Fibroblast of lung (primary cell): ENCODE results near the gene TIGD4. TPM values are rescaled to one million over a fixed set of nuclear protein-coding genes. Genes with fewer than 3 reads are reported as not detected.

Experiments
- DNase-seq, 2 donors: peaks; one replicate each; pipeline versions ENCODE4 v3.0.0 to v3.0.0-alpha.2; 2010; ENCODE audit warnings: low read depth in 2 of 2
- H2AFZ ChIP-seq: 2 replicates; pipeline ENCODE4 v1.5.1; 2012; ENCODE audit warnings: low read length, control low read depth, inconsistent platforms
- H3K27ac ChIP-seq: 2 replicates; pipeline ENCODE4 v1.5.1; 2011; ENCODE audit warnings: low read length, control low read depth; ENCODE audit not compliant: insufficient read depth
- H3K27me3 ChIP-seq: 2 replicates; pipeline ENCODE4 v1.5.1; 2011; ENCODE audit warnings: mild to moderate bottlenecking, low read length; ENCODE audit not compliant: control insufficient read depth, insufficient read depth
- H3K36me3 ChIP-seq: 2 replicates; pipeline ENCODE4 v1.5.1; 2011; ENCODE audit warnings: low read length; ENCODE audit not compliant: control insufficient read depth, insufficient read depth
- H3K4me1 ChIP-seq: 2 replicates; pipeline ENCODE4 v1.5.1; 2011; ENCODE audit warnings: low read length; ENCODE audit not compliant: control insufficient read depth, insufficient read depth; ENCODE audit errors: extremely low read depth
- H3K4me2 ChIP-seq: 2 replicates; pipeline ENCODE4 v1.5.1; 2011; ENCODE audit warnings: low read length, control low read depth; ENCODE audit not compliant: insufficient read depth; ENCODE audit errors: extremely low read depth
- H3K4me3 ChIP-seq, 4 experiments: fragments of 200-600 bp in 1 of 4; sonication (generic) in 1 of 4; replicated peaks in 1 of 4; 2 replicates each; pipeline ENCODE4 v1.5.1; 2011 to 2016; ENCODE audit warnings: low read length in 4 of 4, low read depth in 3 of 4, mild to moderate bottlenecking in 3 of 4, control low read depth in 2 of 4, inconsistent platforms in 1 of 4, mixed read lengths in 1 of 4; ENCODE audit not compliant: insufficient read depth in 1 of 4; ENCODE audit errors: control extremely low read depth in 1 of 4
- H3K79me2 ChIP-seq: 2 replicates; pipeline ENCODE4 v1.5.1; 2012; ENCODE audit warnings: mild to moderate bottlenecking, low read length, inconsistent platforms; ENCODE audit not compliant: control insufficient read depth, insufficient read depth
- H3K9ac ChIP-seq: 2 replicates; pipeline ENCODE4 v1.5.1; 2011; ENCODE audit warnings: mild to moderate bottlenecking, low read length, control low read depth; ENCODE audit not compliant: insufficient read depth
- H3K9me3 ChIP-seq: 2 replicates; pipeline ENCODE4 v1.5.1; 2012; ENCODE audit warnings: low read depth, low read length; ENCODE audit not compliant: control insufficient read depth, insufficient read depth
- H4K20me1 ChIP-seq: 2 replicates; pipeline ENCODE4 v1.5.1; 2011; ENCODE audit warnings: low read length; ENCODE audit not compliant: control insufficient read depth, insufficient read depth; ENCODE audit errors: extremely low read depth
- CTCF ChIP-seq, 2 donors: IDR thresholded peaks in 1 of 2; conservative IDR thresholded peaks in 1 of 2; 1 replicate in 1 of 2; 2 replicates in 1 of 2; pipeline ENCODE4 v1.5.1; 2011 to 2012; ENCODE audit warnings: low read length in 2 of 2, control low read depth in 1 of 2, inconsistent platforms in 1 of 2, low read depth in 1 of 2, mild to moderate bottlenecking in 1 of 2
- EZH2 ChIP-seq: IDR thresholded peaks from 2 replicates; pipeline ENCODE4 v1.5.1; 2012; ENCODE audit warnings: low read length, control low read depth, mild to moderate bottlenecking; ENCODE audit errors: missing control alignments
- polyA plus RNA-seq, 2 donors: library from polyadenylated mRNA; depleted of rRNA in 1 of 2; stranded (reverse) in 1 of 2; unstranded in 1 of 2; fragments of >200 nt; gene quantifications; 2 replicates each; pipeline ENCODE4 v1.2.1, GENCODE V29; 2011 to 2012; ENCODE audit warnings: missing spikeins in 1 of 2
- total RNA-seq: library from RNA; depleted of rRNA; stranded (reverse); fragments of >200 nt; gene quantifications from 2 replicates; pipeline ENCODE4 v1.2.1, GENCODE V29; 2014

TIGD4 gene
- total and polyA plus RNA-seq, 2 donors (not counting 1 experiment from before 2014, with no cell fraction given): under 0.01 to 0.08 TPM

GRCh38 chr4:152819026-152819645 is 39.6 kb upstream of the TIGD4 start:
- Histone ChIP-seq H3K4me3 (no peak overlapping the region), H3K9ac (no peak overlapping the region), H3K79me2 (no peaks in the 10 kb centered on the region), H3K27ac (no peak overlapping the region), H3K36me3 (peaks cover 1% of the 10 kb centered on the region), H3K4me2 (no peak overlapping the region), H3K4me1 (no peaks in the 10 kb centered on the region), H3K27me3 (no peaks in the 10 kb centered on the region), H2AFZ (no peak overlapping the region), H3K9me3 (no peaks in the 10 kb centered on the region), H4K20me1 (no peaks in the 10 kb centered on the region)
- TF ChIP-seq EZH2: no peak
- DNase-seq: no peak

- peaks cover 1% of the 10 kb centered on the region for H3K36me3 ChIP-seq
- H3K79me2 ChIP-seq: no peaks in the 10 kb centered on the region
- H3K4me1 ChIP-seq: no peaks in the 10 kb centered on the region
- H3K4me2 ChIP-seq: no peak overlapping the region
- no peak overlapping the region for H3K27ac ChIP-seq
- H3K9me3 ChIP-seq: no peaks in the 10 kb centered on the region
- no peak overlapping the region for H3K9ac ChIP-seq
- H4K20me1 ChIP-seq: no peaks in the 10 kb centered on the region
- no peak overlapping the region for H2AFZ ChIP-seq
- peak in 1 of 2 donors; percentile 11 for DNase-seq
- no peak overlapping the region for H3K4me3 ChIP-seq
- TF ChIP-seq EZH2: no peak
- TF ChIP-seq CTCF (conservative IDR thresholded peaks at IDR 0.05 in 1 of 2, IDR thresholded peaks at IDR 0.05 in 1 of 2; ENCODE audit: low read depth in 1 of 2, low read length in 2 of 2): no peak
- H3K27me3 ChIP-seq: no peaks in the 10 kb centered on the region
Observed at GRCh38 chr4:152817331-152817730, 37.8 kb upstream of the TIGD4 start.

GRCh38 chr4:152815078-152815477 is 35.5 kb upstream of the TIGD4 start:
- Histone ChIP-seq H2AFZ (no peak overlapping the region), H3K4me3 (no peak overlapping the region)

GRCh38 chr4:152810715-152811287 is 31.3 kb upstream of the TIGD4 start:
- Histone ChIP-seq H3K27ac (no peak overlapping the region), H3K79me2 (peaks cover 11% of the 10 kb centered on the region), H3K4me3 (no peak overlapping the region), H2AFZ (no peak overlapping the region), H3K27me3 (no peaks in the 10 kb centered on the region), H3K36me3 (no peaks in the 10 kb centered on the region), H3K4me1 (no peaks in the 10 kb centered on the region), H4K20me1 (no peaks in the 10 kb centered on the region), H3K9ac (no peak overlapping the region), H3K4me2 (no peak overlapping the region), H3K9me3 (no peaks in the 10 kb centered on the region)
- DNase-seq: no peak
- TF ChIP-seq CTCF (conservative IDR thresholded peaks at IDR 0.05 in 1 of 2, IDR thresholded peaks at IDR 0.05 in 1 of 2; ENCODE audit: low read depth in 1 of 2, low read length in 2 of 2): no peak
- TF ChIP-seq EZH2: no peak

More at GRCh38 chr4:152815078-152815477, 35.5 kb upstream of the TIGD4 start:
- peaks cover 1% of the 10 kb centered on the region for H3K36me3 ChIP-seq
- no peaks in the 10 kb centered on the region for H3K9me3 ChIP-seq
- DNase-seq: peak in 1 of 2 donors; percentile 55
- no peak overlapping the region for H3K4me2 ChIP-seq
- TF ChIP-seq EZH2: no peak
- no peaks in the 10 kb centered on the region for H3K4me1 ChIP-seq
- H3K27me3 ChIP-seq: no peaks in the 10 kb centered on the region
- H4K20me1 ChIP-seq: no peaks in the 10 kb centered on the region
- H3K27ac ChIP-seq: no peak overlapping the region
- peaks cover 5% of the 10 kb centered on the region for H3K79me2 ChIP-seq
- H3K9ac ChIP-seq: no peak overlapping the region
